ENCODE data around the gene CNTNAP2.

The CNTNAP2 gene

DNA sequence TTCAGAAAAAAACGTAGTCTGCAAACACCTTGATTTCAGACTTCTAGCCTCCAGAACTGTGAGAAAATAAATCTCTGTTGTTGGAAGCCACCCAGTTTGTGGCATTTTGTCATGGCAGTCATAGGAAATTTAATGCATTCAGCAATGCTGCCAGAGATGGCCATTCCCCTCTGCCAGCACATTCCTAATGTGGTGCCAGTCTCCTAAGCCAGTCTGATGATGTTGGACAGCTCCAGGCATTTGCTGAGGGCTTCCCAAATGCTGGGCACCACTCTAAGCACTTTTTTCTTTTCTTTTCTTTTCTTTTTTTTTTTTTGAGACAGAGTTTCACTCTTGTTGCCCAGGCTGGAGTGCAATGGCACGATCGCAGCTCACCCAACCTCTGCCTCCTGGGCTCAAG, 1807.2 kb downstream of the CNTNAP2 start:
- H3K36me3 ChIP-seq, result no peaks in the 10 kb centered on the region
- DNase-seq, result no peak
- TF ChIP-seq CTCF (IDR thresholded peaks at IDR 0.05; ENCODE audit: low read depth, low read length), result no peak
- H3K9me3 ChIP-seq, result no peaks in the 10 kb centered on the region
- H3K4me3 ChIP-seq (ENCODE audit: low read depth, low read length), result no peak overlapping the region
- H3K4me1 ChIP-seq, result no peaks in the 10 kb centered on the region
- H3K27me3 ChIP-seq, result no peaks in the 10 kb centered on the region

DNA sequence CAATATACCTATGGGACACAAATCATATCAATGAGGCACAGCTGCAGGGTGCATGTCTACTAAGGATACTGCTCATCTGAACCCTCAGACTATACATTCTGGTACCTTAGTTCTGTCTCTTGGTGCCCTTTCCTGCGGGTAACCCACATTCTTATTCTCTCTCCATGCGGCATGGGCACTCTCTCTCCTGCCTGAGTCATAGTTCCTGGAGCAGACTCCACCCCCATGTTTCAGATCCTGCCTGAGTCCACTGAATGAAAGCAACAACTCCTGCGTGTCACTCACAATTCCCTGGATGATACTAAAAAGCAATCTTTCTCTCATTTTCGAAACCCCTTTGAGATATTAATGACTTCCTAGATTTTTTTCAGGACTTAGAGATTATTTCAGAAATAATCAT, 1820.8 kb downstream of the CNTNAP2 start:
- H3K36me3 ChIP-seq, result no peaks in the 10 kb centered on the region
- H3K4me1 ChIP-seq, result no peaks in the 10 kb centered on the region
- peak; percentile 9 for DNase-seq
- no peaks in the 10 kb centered on the region for H3K9me3 ChIP-seq
- no peak for TF ChIP-seq CTCF (IDR thresholded peaks at IDR 0.05; ENCODE audit: low read depth, low read length)
- H3K27me3 ChIP-seq, result no peaks in the 10 kb centered on the region
- H3K4me3 ChIP-seq (ENCODE audit: low read depth, low read length), result no peak overlapping the region

- no peak overlapping the region for H3K4me3 ChIP-seq (ENCODE audit: low read depth, low read length)
- H3K27me3 ChIP-seq, result no peaks in the 10 kb centered on the region
- H3K9me3 ChIP-seq, result no peaks in the 10 kb centered on the region
- TF ChIP-seq CTCF (IDR thresholded peaks at IDR 0.05; ENCODE audit: low read depth, low read length), result no peak
- H3K4me1 ChIP-seq, result no peaks in the 10 kb centered on the region
- DNase-seq, result no peak
- H3K36me3 ChIP-seq, result no peaks in the 10 kb centered on the region
These were observed 1824.8 kb downstream of the CNTNAP2 start for GRCh38 chr7:147941381-147941780.

DNA sequence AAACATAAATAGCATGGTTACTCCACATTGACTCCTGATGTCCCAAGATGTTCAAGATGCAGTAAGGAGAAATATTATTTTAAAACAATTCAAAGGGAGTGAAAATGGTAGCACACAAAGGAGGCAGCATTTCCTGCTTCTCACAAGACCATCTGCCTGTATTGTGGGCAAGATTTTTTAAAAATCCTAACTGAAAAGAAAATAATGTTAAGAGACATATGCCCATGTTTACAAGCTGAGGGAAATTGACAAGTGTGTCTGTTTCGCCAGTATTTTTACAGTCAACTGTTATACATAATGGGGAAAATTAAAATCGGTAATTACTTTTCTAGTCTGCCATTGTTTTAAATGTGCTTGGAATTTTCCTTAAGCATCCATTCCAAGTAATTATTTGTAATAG, 1827.7 kb downstream of the CNTNAP2 start:
- TF ChIP-seq CTCF (IDR thresholded peaks at IDR 0.05; ENCODE audit: low read depth, low read length), result no peak

GRCh38 chr7:147952918-147953317, 1836.3 kb downstream of the CNTNAP2 start:
- H3K9me3 ChIP-seq, result no peaks in the 10 kb centered on the region
- no peak overlapping the region for H3K4me3 ChIP-seq (ENCODE audit: low read depth, low read length)
- H3K27me3 ChIP-seq, result no peaks in the 10 kb centered on the region
- H3K36me3 ChIP-seq, result no peaks in the 10 kb centered on the region
- no peak for TF ChIP-seq CTCF (IDR thresholded peaks at IDR 0.05; ENCODE audit: low read depth, low read length)
- H3K4me1 ChIP-seq, result no peaks in the 10 kb centered on the region
- no peak for DNase-seq

More for the DNA sequence above, 1827.7 kb downstream of the CNTNAP2 start:
- Histone ChIP-seq H3K4me3 (ENCODE audit: low read depth, low read length) (no peak overlapping the region), H3K9me3 (no peaks in the 10 kb centered on the region), H3K4me1 (no peaks in the 10 kb centered on the region), H3K36me3 (no peaks in the 10 kb centered on the region), H3K27me3 (no peaks in the 10 kb centered on the region)
- DNase-seq, result no peak

DNA sequence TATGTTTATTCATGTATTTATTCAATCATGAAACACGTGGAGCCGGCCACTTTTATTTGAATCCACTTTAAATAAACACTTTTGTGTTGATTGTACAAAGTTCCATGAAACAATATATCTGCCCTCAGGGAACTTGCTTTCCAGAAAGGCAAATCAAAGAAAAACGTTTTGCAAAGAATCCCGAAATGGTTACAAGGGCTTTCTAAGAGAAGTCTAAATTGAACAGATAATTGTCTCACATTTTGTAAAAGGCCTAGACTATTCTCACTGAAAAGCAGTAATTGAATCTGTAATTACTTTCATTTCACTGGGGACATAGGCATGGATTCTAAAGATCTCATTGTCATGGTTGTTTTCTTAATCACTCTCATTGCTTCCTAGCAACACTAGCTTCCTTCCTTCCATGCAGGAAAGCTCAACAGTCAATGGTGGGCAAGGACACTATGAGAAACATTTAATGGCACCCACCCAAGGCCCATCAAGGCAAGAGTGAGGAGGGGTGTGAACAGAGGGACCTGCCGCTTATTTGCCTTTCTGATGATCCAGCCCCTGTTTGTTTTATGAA, 1851.5 kb downstream of the CNTNAP2 start:
- no peaks in the 10 kb centered on the region for H3K27me3 ChIP-seq
- H3K4me1 ChIP-seq, result no peaks in the 10 kb centered on the region
- no peak for DNase-seq
- no peak for TF ChIP-seq CTCF (IDR thresholded peaks at IDR 0.05; ENCODE audit: low read depth, low read length)
- H3K4me3 ChIP-seq (ENCODE audit: low read depth, low read length), result no peak overlapping the region
- no peaks in the 10 kb centered on the region for H3K36me3 ChIP-seq
- H3K9me3 ChIP-seq, result no peaks in the 10 kb centered on the region
